HUES64 (cell line): ENCODE results near the gene ENOX2.

Source experiments
- H3K27ac ChIP-seq: 2 replicates; pipeline ENCODE4 v1.7.0; 2013; ENCODE audit warnings: low read depth, low read length, inconsistent platforms
- H3K27me3 ChIP-seq: 2 replicates; pipeline ENCODE4 v1.6.1; 2013; ENCODE audit warnings: mild to moderate bottlenecking, low read length; ENCODE audit not compliant: insufficient read depth
- H3K36me3 ChIP-seq: 2 replicates; pipeline ENCODE4 v1.6.1; 2013; ENCODE audit warnings: mild to moderate bottlenecking, low read length; ENCODE audit not compliant: insufficient read depth
- H3K4me1 ChIP-seq: 2 replicates; pipeline ENCODE4 v1.6.1; 2013; ENCODE audit warnings: mild to moderate bottlenecking, low read length, moderate library complexity; ENCODE audit not compliant: insufficient read depth
- H3K4me3 ChIP-seq: 2 replicates; pipeline ENCODE4 v1.5.1; 2013; ENCODE audit warnings: mild to moderate bottlenecking, low read length, moderate library complexity
- H3K9ac ChIP-seq: 2 replicates; pipeline ENCODE4 v1.6.1; 2013; ENCODE audit warnings: mild to moderate bottlenecking, low read depth, low read length
- H3K9me3 ChIP-seq: 2 replicates; pipeline ENCODE4 v1.6.1; 2013; ENCODE audit warnings: low read depth, low read length; ENCODE audit not compliant: insufficient read depth
- WGBS: fragments of 150-250, 120-280 bp; methylation state at CpG from one replicate; pipeline ENCODE4 v1.1.7; 2013; ENCODE audit warnings: missing lambda C conversion rate; 5-methylcytosine and 5-hydroxymethylcytosine counted together

The ENOX2 gene

GRCh38 chrX:130696542-130696941 is 206.5 kb downstream of the ENOX2 start:
- no peak overlapping the region for H3K9ac ChIP-seq
- no peaks in the 10 kb centered on the region for H3K9me3 ChIP-seq
- WGBS = 100% methylated on average over 1 of the region's 1 CpG
- no peak overlapping the region for H3K27ac ChIP-seq
- no peaks in the 10 kb centered on the region for H3K27me3 ChIP-seq
- 0 out of 2 replicates have a peak, but pooled peaks cover 3% of the 10 kb centered on the region for H3K4me1 ChIP-seq
- H3K36me3 ChIP-seq = no peaks in the 10 kb centered on the region
- H3K4me3 ChIP-seq = no peak overlapping the region

- no peak overlapping the region for H3K4me3 ChIP-seq
- no peaks in the 10 kb centered on the region for H3K36me3 ChIP-seq
- no peaks in the 10 kb centered on the region for H3K9me3 ChIP-seq
- no peak overlapping the region for H3K27ac ChIP-seq
- H3K9ac ChIP-seq = no peak overlapping the region
- WGBS = 100% methylated on average over 1 of the region's 1 CpG
- H3K4me1 ChIP-seq = 0 out of 2 replicates have a peak, but pooled peaks cover 4% of the 10 kb centered on the region
- no peaks in the 10 kb centered on the region for H3K27me3 ChIP-seq
Observed at GRCh38 chrX:130695931-130696330, 207.1 kb downstream of the ENOX2 start.

GRCh38 chrX:130694983-130695382 is 208.0 kb downstream of the ENOX2 start:
- Histone ChIP-seq H3K36me3 (no peaks in the 10 kb centered on the region), H3K4me3 (no peak overlapping the region), H3K9me3 (no peaks in the 10 kb centered on the region), H3K9ac (no peak overlapping the region), H3K27ac (no peak overlapping the region), H3K4me1 (0 out of 2 replicates have a peak, but pooled peaks cover 4% of the 10 kb centered on the region), H3K27me3 (no peaks in the 10 kb centered on the region)
- 88% methylated on average over 2 of the region's 2 CpGs for WGBS

GRCh38 chrX:130691576-130691975 is 211.4 kb downstream of the ENOX2 start:
- WGBS = 89% methylated on average over 3 of the region's 3 CpGs
- Histone ChIP-seq H3K27ac (no peak overlapping the region), H3K9me3 (no peaks in the 10 kb centered on the region), H3K9ac (no peak overlapping the region), H3K4me3 (no peak overlapping the region), H3K4me1 (0 out of 2 replicates have a peak, but pooled peaks cover 4% of the 10 kb centered on the region), H3K27me3 (no peaks in the 10 kb centered on the region), H3K36me3 (no peaks in the 10 kb centered on the region)

GRCh38 chrX:130688360-130688759 is 214.6 kb downstream of the ENOX2 start:
- 96% methylated on average over 3 of the region's 5 CpGs for WGBS
- Histone ChIP-seq H3K4me1 (0 out of 2 replicates have a peak, but pooled peaks cover 4% of the 10 kb centered on the region), H3K9me3 (no peaks in the 10 kb centered on the region), H3K27me3 (no peaks in the 10 kb centered on the region), H3K4me3 (no peak overlapping the region), H3K9ac (no peak overlapping the region), H3K36me3 (no peaks in the 10 kb centered on the region), H3K27ac (no peak overlapping the region)

GRCh38 chrX:130682990-130683389 is 220.0 kb downstream of the ENOX2 start:
- WGBS = 77% methylated on average over 2 of the region's 2 CpGs

GRCh38 chrX:130680164-130681035 is 222.6 kb downstream of the ENOX2 start:
- H3K4me3 ChIP-seq = no peak overlapping the region
- no peak overlapping the region for H3K9ac ChIP-seq
- H3K27ac ChIP-seq = no peak overlapping the region
- H3K27me3 ChIP-seq = no peaks in the 10 kb centered on the region
- H3K4me1 ChIP-seq = no peaks in the 10 kb centered on the region; the same call in 1 of the 2 replicates
- H3K36me3 ChIP-seq = no peaks in the 10 kb centered on the region
- WGBS = 80% methylated on average over 1 of the region's 2 CpGs
- H3K9me3 ChIP-seq = no peaks in the 10 kb centered on the region

More at GRCh38 chrX:130682990-130683389, 220.0 kb downstream of the ENOX2 start:
- Histone ChIP-seq H3K27ac (no peak overlapping the region), H3K9ac (no peak overlapping the region), H3K27me3 (no peaks in the 10 kb centered on the region), H3K4me1 (no peaks in the 10 kb centered on the region; the same call in 1 of the 2 replicates), H3K9me3 (no peaks in the 10 kb centered on the region), H3K4me3 (no peak overlapping the region), H3K36me3 (no peaks in the 10 kb centered on the region)

GRCh38 chrX:130676861-130677260 is 226.1 kb downstream of the ENOX2 start:
- Histone ChIP-seq H3K9me3 (no peaks in the 10 kb centered on the region), H3K27me3 (no peaks in the 10 kb centered on the region), H3K4me1 (no peaks in the 10 kb centered on the region), H3K4me3 (no peak overlapping the region), H3K27ac (no peak overlapping the region), H3K9ac (no peak overlapping the region), H3K36me3 (no peaks in the 10 kb centered on the region)
- WGBS = 78% methylated on average over 2 of the region's 2 CpGs

- no peak overlapping the region for H3K9ac ChIP-seq
- H3K27me3 ChIP-seq = no peaks in the 10 kb centered on the region
- H3K4me1 ChIP-seq = no peaks in the 10 kb centered on the region
- H3K9me3 ChIP-seq = no peaks in the 10 kb centered on the region
- no peak overlapping the region for H3K27ac ChIP-seq
- H3K36me3 ChIP-seq = no peaks in the 10 kb centered on the region
- 96% methylated on average over 5 of the region's 6 CpGs for WGBS
- no peak overlapping the region for H3K4me3 ChIP-seq
Observed at GRCh38 chrX:130672214-130672613, 230.8 kb downstream of the ENOX2 start.

GRCh38 chrX:130669233-130669632 is 233.8 kb downstream of the ENOX2 start:
- 90% methylated on average over 1 of the region's 1 CpG for WGBS
- Histone ChIP-seq H3K27ac (no peak overlapping the region), H3K9ac (no peak overlapping the region), H3K27me3 (no peaks in the 10 kb centered on the region), H3K4me1 (no peaks in the 10 kb centered on the region), H3K4me3 (no peak overlapping the region), H3K9me3 (no peaks in the 10 kb centered on the region), H3K36me3 (no peaks in the 10 kb centered on the region)

- H3K36me3 ChIP-seq = no peaks in the 10 kb centered on the region
- H3K9ac ChIP-seq = no peak overlapping the region
- no peaks in the 10 kb centered on the region for H3K27me3 ChIP-seq
- no peak overlapping the region for H3K27ac ChIP-seq
- 96% methylated on average over 3 of the region's 3 CpGs for WGBS
- H3K9me3 ChIP-seq = no peaks in the 10 kb centered on the region
- no peak overlapping the region for H3K4me3 ChIP-seq
- H3K4me1 ChIP-seq = no peaks in the 10 kb centered on the region
Observed at GRCh38 chrX:130665263-130665662, 237.7 kb downstream of the ENOX2 start.
